Measurements from ENCODE around the gene AAR2. TPM values are rescaled to one million over a fixed set of nuclear protein-coding genes. Genes with fewer than 3 reads are reported as not detected.

AAR2 gene
- total and polyA plus RNA-seq, 2 donors from 2014 or later: 27.8 to 29.7 TPM

DNA sequence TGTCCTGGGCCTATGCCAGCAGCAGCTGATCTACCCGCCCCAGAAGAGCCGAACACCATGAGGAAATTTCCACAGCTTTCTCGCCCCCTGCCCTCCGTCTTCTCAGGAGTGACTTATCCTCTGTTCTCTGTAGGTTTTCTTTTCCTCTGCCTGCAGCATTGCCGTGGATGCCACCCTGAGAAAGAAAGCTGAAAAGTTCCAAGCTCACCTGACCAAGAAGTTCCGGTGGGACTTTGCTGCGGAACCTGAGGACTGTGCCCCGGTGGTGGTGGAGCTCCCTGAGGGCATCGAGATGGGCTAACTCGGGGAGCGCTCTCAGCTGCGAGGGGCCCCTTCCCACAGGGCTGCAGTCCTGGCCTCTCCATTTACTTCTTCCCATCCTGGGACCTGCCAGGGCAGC is 19.2 kb downstream of the AAR2 start:
- FAIRE-seq (no peak), DNase-seq (no peak)
- no peak overlapping the region for H3K4me3 ChIP-seq (ENCODE audit: low read length in 3 of 3)
- TF ChIP-seq CTCF (IDR thresholded peaks at IDR 0.05; ENCODE audit: borderline replicate concordance, extremely low read depth, insufficient read depth): no peak
- no peak overlapping the region for H3K9ac ChIP-seq (ENCODE audit: low read length in 3 of 3)
- peaks cover 0 to 21% (median 0%) of the 10 kb centered on the region in 3 donors for H3K36me3 ChIP-seq (ENCODE audit: control insufficient read depth in 2 of 3, insufficient read depth in 3 of 3, low read length in 3 of 3)
- no peaks in the 10 kb centered on the region for H3K27me3 ChIP-seq (ENCODE audit: control insufficient read depth, insufficient read depth, low read length)
- intact Hi-C loops (cut with DNase I): no loop called here
- no peaks in the 10 kb centered on the region for H3K4me1 ChIP-seq (ENCODE audit: control insufficient read depth in 2 of 3, insufficient read depth in 2 of 3, low read depth in 1 of 3, low read length in 3 of 3)
- H3K27ac ChIP-seq (ENCODE audit: low read depth in 2 of 2, low read length in 2 of 2): no peak overlapping the region
- no peaks in the 10 kb centered on the region for H3K9me3 ChIP-seq (ENCODE audit: control insufficient read depth in 2 of 3, insufficient read depth in 1 of 3, low read length in 3 of 3)

GRCh38 chr20:36259177-36260061 is 23.1 kb downstream of the AAR2 start:
- no peaks in the 10 kb centered on the region for H3K4me1 ChIP-seq (ENCODE audit: control insufficient read depth in 2 of 3, insufficient read depth in 2 of 3, low read depth in 1 of 3, low read length in 3 of 3)

DNA sequence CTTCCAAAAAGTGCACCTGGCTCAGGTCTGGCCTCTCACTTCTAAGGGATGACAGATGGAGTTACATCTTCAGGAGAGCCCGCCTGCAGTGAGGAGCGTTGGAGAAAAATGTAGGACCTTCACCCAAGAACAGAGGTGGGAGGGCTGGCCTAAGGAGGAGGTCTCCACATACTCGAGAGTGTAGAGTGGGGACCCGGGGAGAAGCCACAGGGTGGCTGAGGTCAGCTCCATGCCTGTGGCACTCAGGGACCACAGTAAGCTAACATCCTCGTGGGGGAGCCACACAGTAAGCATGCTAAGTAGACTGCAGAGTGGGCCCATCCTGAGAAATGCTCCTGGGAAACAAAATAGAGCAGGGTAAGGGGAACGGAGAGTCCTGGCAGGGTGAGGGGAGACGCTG is 24.0 kb downstream of the AAR2 start:
- no peaks in the 10 kb centered on the region for H3K9me3 ChIP-seq (ENCODE audit: control insufficient read depth in 2 of 3, insufficient read depth in 1 of 3, low read length in 3 of 3)
- intact Hi-C loops (cut with DNase I): no loop called here
- TF ChIP-seq CTCF (IDR thresholded peaks at IDR 0.05; ENCODE audit: borderline replicate concordance, extremely low read depth, insufficient read depth): no peak
- DNase-seq (no peak), FAIRE-seq (no peak)
- H3K36me3 ChIP-seq (ENCODE audit: control insufficient read depth in 2 of 3, insufficient read depth in 3 of 3, low read length in 3 of 3): peaks cover 0 to 9% (median 0%) of the 10 kb centered on the region in 3 donors
- H3K9ac ChIP-seq (ENCODE audit: low read length in 3 of 3): no peak overlapping the region
- H3K27ac ChIP-seq (ENCODE audit: low read depth in 2 of 2, low read length in 2 of 2): no peak overlapping the region
- H3K27me3 ChIP-seq (ENCODE audit: control insufficient read depth, insufficient read depth, low read length): no peaks in the 10 kb centered on the region
- no peak overlapping the region for H3K4me3 ChIP-seq (ENCODE audit: low read length in 3 of 3)
- no peaks in the 10 kb centered on the region for H3K4me1 ChIP-seq (ENCODE audit: control insufficient read depth in 2 of 3, insufficient read depth in 2 of 3, low read depth in 1 of 3, low read length in 3 of 3)

More at GRCh38 chr20:36259177-36260061, 23.1 kb downstream of the AAR2 start:
- FAIRE-seq (no peak), DNase-seq (no peak)
- Histone ChIP-seq H3K9me3 (ENCODE audit: control insufficient read depth in 2 of 3, insufficient read depth in 1 of 3, low read length in 3 of 3) (no peaks in the 10 kb centered on the region), H3K36me3 (ENCODE audit: control insufficient read depth in 2 of 3, insufficient read depth in 3 of 3, low read length in 3 of 3) (peaks cover 0 to 9% (median 0%) of the 10 kb centered on the region in 3 donors), H3K27ac (ENCODE audit: low read depth in 2 of 2, low read length in 2 of 2) (no peak overlapping the region), H3K27me3 (ENCODE audit: control insufficient read depth, insufficient read depth, low read length) (no peaks in the 10 kb centered on the region), H3K4me3 (ENCODE audit: low read length in 3 of 3) (no peak overlapping the region), H3K9ac (ENCODE audit: low read length in 3 of 3) (no peak overlapping the region)
- intact Hi-C loops (cut with DNase I): no loop called here
- no peak for TF ChIP-seq CTCF (IDR thresholded peaks at IDR 0.05; ENCODE audit: borderline replicate concordance, extremely low read depth, insufficient read depth)
